ENCODE data around the gene CERS4.
"Not testable (repeated sequence)": the region's sequence is repeated elsewhere in the genome, so short reads cannot be mapped to it uniquely, and the experiment has no call there.

Gene CERS4

DNA sequence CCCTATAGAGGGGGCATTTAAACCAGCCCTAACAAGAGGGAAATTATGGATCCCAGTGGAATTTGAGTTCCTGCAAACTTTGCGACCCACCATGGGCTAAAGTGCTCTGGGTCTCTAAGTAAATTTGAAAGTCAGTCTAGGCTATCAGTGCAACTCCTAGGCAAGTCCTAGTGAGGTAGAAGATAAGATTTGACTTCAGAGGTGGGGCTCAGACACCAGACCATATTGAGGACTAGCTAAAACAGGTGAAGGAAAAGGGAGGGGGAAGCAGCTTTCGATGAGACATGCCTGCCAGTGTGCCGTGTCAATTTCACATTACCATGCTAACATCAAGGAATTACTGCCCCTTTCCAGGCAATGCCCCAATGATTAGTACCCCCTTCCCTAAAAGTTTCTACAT is 60.6 kb downstream of the CERS4 start:
- DNase-seq, result no peak

- DNase-seq, result not testable (repeated sequence)
Measured at GRCh38 chr19:8276508-8276907, 67.3 kb downstream of the CERS4 start.

DNA sequence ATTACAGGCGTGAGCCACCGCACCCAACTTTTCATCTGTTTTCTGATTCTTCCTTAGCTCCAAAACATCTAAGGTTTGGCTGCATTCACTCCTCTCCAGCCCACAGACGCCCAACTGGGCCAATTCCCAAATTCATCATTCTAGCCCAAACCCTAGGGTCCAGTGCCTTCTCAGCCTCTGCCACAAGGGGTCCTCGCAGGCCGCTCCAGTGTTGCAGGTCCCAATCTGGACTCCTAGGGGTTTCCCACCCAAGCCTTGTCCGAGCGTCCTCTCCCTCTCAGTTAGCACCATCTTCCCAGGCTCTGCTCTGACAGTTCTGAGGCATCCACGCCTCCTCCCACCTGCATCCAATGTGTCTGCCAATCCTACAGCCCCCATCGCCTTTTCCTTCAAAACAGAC is 82.2 kb downstream of the CERS4 start:
- DNase-seq, result not testable (repeated sequence)

- no peak for DNase-seq
Measured at GRCh38 chr19:8302357-8302691, 93.2 kb downstream of the CERS4 start.

GRCh38 chr19:8302734-8303133 is 93.6 kb downstream of the CERS4 start:
- DNase-seq, result peak; percentile 25

DNA sequence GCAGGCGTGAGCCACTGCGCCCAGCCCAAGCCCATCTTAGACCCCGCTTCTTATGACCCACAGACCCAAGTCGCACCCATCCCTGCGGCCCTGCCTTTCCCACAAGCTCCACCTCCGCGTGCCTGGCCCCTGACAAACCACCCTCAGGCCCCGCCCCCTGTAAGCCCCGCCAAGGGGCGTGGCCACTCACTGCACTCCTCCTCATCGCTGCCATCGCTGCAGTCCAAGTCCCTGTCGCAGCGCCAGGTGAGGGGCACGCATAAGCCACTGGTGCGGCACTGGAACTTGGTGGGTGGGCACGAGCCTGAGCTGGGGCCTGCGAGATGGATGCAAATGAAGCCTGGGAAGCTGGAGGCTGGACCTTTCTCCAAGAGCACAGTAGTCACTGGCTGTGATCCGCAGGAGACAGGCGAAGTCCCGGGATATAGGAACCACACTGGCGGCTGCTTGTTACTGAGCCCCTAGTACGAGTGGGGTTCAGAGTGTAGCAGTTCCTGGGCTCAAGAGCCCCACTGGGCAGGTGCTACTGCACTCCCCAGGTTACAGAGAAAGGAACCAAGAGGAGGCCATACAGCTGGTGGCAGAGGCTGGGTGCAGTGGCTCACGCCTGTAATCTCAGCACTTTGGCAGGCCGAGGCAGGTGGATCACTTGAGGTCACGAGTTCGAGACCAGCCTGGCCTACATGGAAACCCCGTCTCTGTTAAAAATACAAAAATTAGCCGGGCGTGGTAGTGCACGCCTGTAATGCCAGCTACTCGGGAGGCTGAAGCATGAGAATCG is 95.9 kb downstream of the CERS4 start:
- DNase-seq, result peak; percentile 39

DNA sequence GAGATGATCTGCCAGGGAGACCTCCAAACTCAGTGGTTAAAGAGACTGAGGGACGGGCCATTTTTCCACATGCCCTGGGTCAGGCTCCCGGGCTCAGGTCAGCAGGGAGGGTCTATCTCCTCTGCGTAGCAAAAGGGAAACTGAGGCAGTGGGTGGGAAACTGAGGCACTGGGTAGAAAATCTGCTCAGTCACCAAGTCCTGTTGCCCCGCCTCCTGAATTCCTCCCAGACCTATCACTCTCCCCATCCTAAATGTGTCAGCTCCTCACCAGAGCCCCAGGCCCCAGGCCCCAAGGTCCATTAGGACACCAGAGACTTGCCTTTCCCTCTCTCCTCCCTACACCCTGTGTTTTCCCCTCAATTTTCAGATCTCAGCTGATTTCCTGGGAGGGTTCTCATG is 96.6 kb downstream of the CERS4 start:
- DNase-seq, result no peak

GRCh38 chr19:8306235-8307054 is 97.3 kb downstream of the CERS4 start:
- DNase-seq, result peak; percentile 19

DNA sequence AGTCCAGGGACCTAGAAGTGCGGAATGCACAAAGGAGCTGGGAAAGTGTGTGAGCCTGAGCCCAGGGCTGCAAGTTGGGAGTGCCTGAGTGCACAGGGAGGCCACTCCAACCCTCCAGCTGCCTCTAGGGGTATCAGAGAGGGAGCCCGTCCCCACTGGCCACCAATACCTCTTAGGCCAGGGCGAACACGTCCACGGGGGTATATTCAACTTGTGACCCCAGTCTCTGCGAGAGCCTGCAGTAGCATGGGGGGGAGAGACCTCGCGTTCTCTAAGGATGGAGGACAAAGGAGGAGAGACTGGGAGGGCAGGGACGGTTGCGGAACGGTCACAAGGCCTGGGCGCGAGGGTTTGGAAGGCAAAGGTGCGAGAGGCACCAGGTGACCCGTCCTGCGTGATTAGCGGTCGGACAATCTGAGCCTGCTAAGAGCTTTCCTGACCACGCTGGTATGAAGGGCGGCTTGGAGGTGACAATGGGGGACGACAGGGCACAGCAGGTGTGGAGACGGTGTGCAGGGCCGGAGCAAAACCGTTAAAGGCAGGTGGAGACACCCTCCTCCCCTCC is 98.3 kb downstream of the CERS4 start:
- DNase-seq, result no peak

DNA sequence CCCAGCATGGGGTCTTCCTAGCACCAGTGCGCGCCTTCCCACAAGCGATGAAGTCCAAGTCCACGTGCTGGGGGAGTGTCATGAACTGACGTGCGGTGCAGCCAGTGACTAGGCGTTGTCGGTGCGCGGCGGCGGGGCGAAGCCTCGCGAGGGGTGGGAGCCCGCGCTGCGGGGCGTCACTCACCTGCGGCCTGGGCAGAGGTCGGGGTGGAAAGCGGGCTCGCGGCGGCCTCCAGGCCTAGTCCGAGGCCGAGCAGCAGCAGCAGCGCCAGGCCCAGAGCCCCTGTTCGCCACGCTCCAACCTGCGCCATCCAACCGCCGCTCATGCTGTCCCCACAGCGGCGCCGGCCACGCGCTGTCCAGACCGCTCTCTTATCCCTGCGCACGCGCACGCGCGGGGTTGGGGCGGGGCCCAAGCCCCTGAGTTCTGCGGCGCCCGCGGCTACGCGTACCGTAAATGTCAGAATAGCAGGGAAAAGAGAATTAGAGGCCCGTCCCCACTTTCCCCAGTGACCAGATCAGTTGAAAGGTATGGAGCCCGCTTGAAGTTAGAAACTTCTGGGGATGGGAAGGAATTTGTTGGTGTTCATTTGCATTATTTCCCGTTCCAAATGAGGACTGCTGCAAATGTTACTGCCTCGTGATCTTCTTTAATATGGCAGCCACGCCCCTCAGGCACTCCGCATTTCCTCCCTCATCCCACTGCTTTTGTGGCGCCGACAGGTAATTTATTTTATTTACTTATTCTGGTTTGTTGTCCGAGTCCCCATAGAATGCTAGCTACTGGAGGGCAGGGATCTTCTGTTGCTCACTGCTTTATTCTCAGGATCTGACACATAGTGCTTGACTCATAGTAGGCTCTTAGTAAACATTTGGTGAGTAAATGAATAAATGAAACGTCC is 99.0 kb downstream of the CERS4 start, which contains the start of gene CD320:
CD320 (minus strand) TSS at position 394 of the 902 bp plus-strand sequence; CDS start at position 326, 68 bp downstream.
- peak; percentile 90 for DNase-seq

DNA sequence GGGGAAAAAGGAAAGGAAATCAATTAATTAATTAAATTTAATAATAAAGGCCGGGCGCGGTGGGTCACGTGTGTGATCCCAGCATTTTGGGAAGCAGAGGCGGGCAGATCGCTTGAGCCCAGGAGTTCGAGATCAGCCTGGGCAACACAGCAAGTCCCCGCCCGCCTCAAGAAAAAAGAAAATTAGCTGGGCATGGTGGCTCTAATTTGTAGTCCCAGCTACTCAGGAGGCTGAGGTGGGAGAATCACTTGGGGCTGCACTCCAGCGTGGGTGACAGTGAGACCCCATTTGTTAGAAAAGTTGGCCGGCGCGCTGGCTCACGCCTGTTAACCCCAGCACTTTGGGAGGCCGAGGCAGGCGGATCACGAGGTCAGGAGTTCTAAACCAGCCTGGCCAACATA is 99.7 kb downstream of the CERS4 start:
- DNase-seq, result no peak

DNA sequence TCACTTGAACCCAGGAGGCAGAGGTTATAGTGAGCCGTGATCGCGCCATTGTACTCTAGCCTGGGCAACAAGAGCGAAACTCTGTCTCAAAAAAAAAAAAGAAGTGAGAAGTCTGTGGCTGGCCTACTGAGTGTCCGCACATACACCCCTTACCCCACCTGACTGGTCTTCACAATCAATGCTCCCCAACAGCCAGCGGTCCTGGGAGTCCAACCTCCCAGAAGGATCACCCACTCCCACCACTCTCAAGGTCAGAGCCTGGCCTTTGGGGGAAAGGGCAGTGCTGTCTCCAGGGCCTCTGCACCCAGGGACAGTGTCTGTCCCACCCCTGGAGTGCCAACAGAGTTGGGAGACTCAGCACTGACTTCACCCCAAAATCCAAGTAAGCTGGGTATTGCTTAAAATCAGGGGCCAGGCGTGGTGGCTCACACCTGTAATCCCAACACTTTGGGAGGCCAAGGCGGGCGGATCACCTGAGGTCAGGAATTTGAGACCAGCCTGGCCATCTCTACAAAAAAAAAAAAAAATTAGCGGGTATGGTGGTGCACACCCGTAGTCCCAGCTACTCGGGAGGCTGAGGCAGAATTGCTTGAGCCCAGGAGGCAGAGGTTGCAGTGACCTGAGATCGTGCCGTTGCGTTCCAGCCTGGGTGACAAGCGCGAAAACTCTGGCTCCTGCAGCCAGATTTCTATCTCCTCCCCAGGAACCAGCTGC is 101.3 kb downstream of the CERS4 start:
- DNase-seq, result peak; percentile 26

DNA sequence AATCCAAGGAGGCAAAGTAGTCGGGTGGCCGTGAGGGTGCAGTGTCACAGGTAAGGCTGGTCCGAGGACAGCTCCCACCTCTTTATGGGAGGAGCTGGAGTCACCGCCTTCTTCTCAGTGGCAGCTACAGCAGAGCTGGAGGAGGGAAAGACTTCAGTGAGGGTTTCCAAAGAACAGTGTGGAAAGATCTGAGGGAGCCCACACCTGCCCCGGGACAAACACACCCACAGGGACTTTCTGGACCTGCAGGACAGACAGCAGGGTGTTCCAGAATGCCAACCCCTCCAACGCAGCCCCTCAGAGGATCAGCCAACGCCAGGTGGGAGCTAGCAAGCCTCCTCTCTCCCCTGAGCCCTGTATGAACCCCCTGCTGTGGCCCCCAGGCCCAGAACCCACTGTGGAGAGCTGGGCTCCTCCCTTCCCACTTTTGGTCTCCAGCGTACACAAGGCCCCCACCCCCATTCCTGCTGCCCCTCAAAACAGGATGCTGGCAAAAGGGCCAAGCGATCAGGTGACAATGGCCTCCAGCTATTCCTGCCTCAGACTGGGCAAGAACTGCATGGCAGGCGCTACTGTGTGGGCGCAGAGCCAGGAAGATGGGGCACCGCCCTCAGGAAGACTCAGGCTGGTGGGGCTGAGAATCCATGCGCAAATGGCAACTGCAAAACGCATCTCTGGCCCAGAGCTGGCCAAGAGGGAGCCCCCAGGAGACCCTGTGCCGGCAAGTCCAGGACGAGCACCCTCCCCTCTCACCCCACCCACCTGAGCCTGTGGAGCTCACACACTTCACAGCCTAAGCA is 102.5 kb downstream of the CERS4 start:
- peak; percentile 41 for DNase-seq

All from left hindlimb (tissue), 1 donor.